Measurements from ENCODE around the gene CHTF8.

Gene CHTF8

GRCh38 chr16:69118468-69118867 lies 13.9 kb downstream of the CHTF8 start:
- POLR2A ChIA-PET: no interaction called here
- TF ChIP-seq ZBTB48 (tag by site-specific recombination; IDR thresholded peaks at IDR 0.05) (no peak), ZNF621 (tag by site-specific recombination; IDR thresholded peaks at IDR 0.05) (no peak), ZBTB21 (tag by site-specific recombination; IDR thresholded peaks at IDR 0.05) (no peak), ZNF239 (tag by site-specific recombination; IDR thresholded peaks at IDR 0.05) (no peak), ZSCAN30 (tag by site-specific recombination; IDR thresholded peaks at IDR 0.05) (no peak), KLF8 (tag by site-specific recombination; IDR thresholded peaks at IDR 0.05) (no peak), SETDB1 (IDR thresholded peaks at IDR 0.05; ENCODE audit: insufficient read length, low read length) (no peak), ZNF76 (tag by site-specific recombination; IDR thresholded peaks at IDR 0.05; ENCODE audit: borderline replicate concordance, low read depth) (no peak), FEZF1 (tag by site-specific recombination; IDR thresholded peaks at IDR 0.05) (no peak), ZNF132 (tag by site-specific recombination; IDR thresholded peaks at IDR 0.05; ENCODE audit: borderline replicate concordance) (no peak), ZNF302 (tag by site-specific recombination; IDR thresholded peaks at IDR 0.05; ENCODE audit: low read depth) (no peak), ZFP37 (tag by site-specific recombination; IDR thresholded peaks at IDR 0.05) (no peak), CTCF (tag by site-specific recombination; IDR thresholded peaks at IDR 0.05) (no peak), ZNF248 (tag by site-specific recombination; IDR thresholded peaks at IDR 0.05) (no peak)
- TF ChIP-seq, protein P1, sequence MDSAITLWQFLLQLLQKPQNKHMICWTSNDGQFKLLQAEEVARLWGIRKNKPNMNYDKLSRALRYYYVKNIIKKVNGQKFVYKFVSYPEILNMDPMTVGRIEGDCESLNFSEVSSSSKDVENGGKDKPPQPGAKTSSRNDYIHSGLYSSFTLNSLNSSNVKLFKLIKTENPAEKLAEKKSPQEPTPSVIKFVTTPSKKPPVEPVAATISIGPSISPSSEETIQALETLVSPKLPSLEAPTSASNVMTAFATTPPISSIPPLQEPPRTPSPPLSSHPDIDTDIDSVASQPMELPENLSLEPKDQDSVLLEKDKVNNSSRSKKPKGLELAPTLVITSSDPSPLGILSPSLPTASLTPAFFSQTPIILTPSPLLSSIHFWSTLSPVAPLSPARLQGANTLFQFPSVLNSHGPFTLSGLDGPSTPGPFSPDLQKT (IDR thresholded peaks at IDR 0.05; ENCODE audit: borderline replicate concordance, low read depth, low read length): no peak
- TF ChIP-seq, protein P2, sequence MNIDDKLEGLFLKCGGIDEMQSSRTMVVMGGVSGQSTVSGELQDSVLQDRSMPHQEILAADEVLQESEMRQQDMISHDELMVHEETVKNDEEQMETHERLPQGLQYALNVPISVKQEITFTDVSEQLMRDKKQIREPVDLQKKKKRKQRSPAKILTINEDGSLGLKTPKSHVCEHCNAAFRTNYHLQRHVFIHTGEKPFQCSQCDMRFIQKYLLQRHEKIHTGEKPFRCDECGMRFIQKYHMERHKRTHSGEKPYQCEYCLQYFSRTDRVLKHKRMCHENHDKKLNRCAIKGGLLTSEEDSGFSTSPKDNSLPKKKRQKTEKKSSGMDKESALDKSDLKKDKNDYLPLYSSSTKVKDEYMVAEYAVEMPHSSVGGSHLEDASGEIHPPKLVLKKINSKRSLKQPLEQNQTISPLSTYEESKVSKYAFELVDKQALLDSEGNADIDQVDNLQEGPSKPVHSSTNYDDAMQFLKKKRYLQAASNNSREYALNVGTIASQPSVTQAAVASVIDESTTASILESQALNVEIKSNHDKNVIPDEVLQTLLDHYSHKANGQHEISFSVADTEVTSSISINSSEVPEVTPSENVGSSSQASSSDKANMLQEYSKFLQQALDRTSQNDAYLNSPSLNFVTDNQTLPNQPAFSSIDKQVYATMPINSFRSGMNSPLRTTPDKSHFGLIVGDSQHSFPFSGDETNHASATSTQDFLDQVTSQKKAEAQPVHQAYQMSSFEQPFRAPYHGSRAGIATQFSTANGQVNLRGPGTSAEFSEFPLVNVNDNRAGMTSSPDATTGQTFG (tag by site-specific recombination; IDR thresholded peaks at IDR 0.05; ENCODE audit: borderline replicate concordance): no peak
- H3K4me3 ChIP-seq (ENCODE audit: low read depth, low read length): no peak overlapping the region
- peaks cover 0 to 82% of the 10 kb centered on the region in 2 experiments; a peak in 2 of 3 replicates for H3K36me3 ChIP-seq (ENCODE audit: control insufficient read depth in 2 of 2, insufficient read depth in 1 of 2, low read length in 2 of 2)
- H3K9me3 ChIP-seq (ENCODE audit: control insufficient read depth, insufficient read depth, low read depth, low read length): no peaks in the 10 kb centered on the region
- CTCF ChIA-PET: interaction anchor here (0.5 to 1.2 kb wide), 3 partner anchors 214 to 528 kb away, joined by 3 read pairs; no protein-coding TSS in a partner anchor
- H3K4me1 ChIP-seq (ENCODE audit: control insufficient read depth, insufficient read depth, low read length): no peaks in the 10 kb centered on the region
- no peak overlapping the region for H3K27ac ChIP-seq (ENCODE audit: extremely low read depth, low read depth, low read length)

DNA sequence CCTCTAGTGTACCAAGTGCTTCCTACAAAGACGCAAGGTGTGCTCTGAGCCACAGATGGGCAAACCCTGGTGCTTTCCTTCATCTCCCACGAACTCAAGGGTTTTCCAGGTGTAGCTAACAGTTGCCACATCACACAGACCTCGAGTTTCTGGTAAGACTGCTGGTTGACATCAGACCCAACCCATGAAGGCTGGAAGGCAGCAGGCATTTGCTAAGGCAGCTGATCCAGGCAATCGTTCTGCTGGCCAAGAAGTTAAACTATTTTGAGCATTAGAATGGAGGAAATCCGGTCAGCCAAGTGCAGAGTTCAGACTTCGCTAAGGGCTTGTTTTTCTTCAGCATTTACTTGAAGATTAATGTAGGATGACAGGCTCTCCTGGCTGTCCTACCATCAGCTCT lies 15.5 kb downstream of the CHTF8 start:
- ChIA-PET CTCF (interaction anchor here (0.6 to 5.6 kb wide), 5 partner anchors 7 to 279 kb away, joined by 3 to 57 read pairs (median 4); partner anchors contain the start of gene HAS3), POLR2A (no interaction called here)
- Histone ChIP-seq H3K27ac (ENCODE audit: extremely low read depth, low read depth, low read length) (no peak overlapping the region), H3K9me3 (ENCODE audit: control insufficient read depth, insufficient read depth, low read depth, low read length) (no peaks in the 10 kb centered on the region), H3K36me3 (ENCODE audit: control insufficient read depth in 2 of 2, insufficient read depth in 1 of 2, low read length in 2 of 2) (peaks cover 0 to 80% of the 10 kb centered on the region in 2 experiments; a peak in 1 of 3 replicates), H3K4me3 (ENCODE audit: low read depth, low read length) (no peak overlapping the region), H3K4me1 (ENCODE audit: control insufficient read depth, insufficient read depth, low read length) (no peaks in the 10 kb centered on the region)
- TF ChIP-seq KLF9 (tag by site-specific recombination; IDR thresholded peaks at IDR 0.05; ENCODE audit: low read depth) (no peak), ZNF350 (tag by site-specific recombination; IDR thresholded peaks at IDR 0.05) (no peak), ZNF692 (tag by site-specific recombination; IDR thresholded peaks at IDR 0.05) (no peak), KLF1 (tag by site-specific recombination; IDR thresholded peaks at IDR 0.05) (no peak), PRDM10 (tag by site-specific recombination; IDR thresholded peaks at IDR 0.05) (no peak), ZNF274 (IDR thresholded peaks at IDR 0.05; ENCODE audit: low read length) (no peak), ZNF274 (tag by site-specific recombination; IDR thresholded peaks at IDR 0.05; ENCODE audit: borderline replicate concordance) (no peak), ZNF544 (tag by site-specific recombination; IDR thresholded peaks at IDR 0.05) (no peak)

Data from HEK293 (cell line).